ENCODE results near the gene ARL5C.

DNA sequence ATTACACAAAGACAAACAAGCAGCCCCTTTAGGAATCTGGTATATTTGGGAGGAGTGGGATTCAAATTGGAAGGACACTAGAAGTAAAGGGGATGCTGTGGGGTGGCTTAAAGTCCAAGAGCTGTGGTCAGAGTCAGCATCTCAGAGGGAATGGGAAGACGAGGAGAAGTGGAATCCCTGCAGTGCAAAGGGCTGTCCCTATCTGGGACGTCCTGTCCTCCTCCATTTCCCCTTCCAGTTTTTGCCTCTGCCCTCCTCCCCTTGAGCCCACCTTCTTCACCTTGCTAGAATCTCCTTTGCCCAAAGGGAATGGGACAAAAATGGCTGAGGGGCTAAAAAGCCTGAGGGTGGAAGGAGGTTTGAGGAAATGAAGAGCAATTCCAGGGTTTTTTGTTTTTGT lies 10.3 kb downstream of the ARL5C start:
- TF ChIP-seq EGR1 (IDR thresholded peaks at IDR 0.05) (no peak), TCF12 (IDR thresholded peaks at IDR 0.05; ENCODE audit: low read depth) (no peak), TEAD4 (IDR thresholded peaks at IDR 0.05) (no peak), TAF1 (IDR thresholded peaks at IDR 0.05; ENCODE audit: low read depth) (no peak), RAD21 (IDR thresholded peaks at IDR 0.05; ENCODE audit: low read depth) (no peak), YY1 (IDR thresholded peaks at IDR 0.05; ENCODE audit: low read depth) (no peak), CEBPB (IDR thresholded peaks at IDR 0.05) (no peak), NFIC (IDR thresholded peaks at IDR 0.05) (no peak), FOXM1 (IDR thresholded peaks at IDR 0.05; ENCODE audit: borderline replicate concordance, low read depth) (no peak), EP300 (IDR thresholded peaks at IDR 0.05; ENCODE audit: borderline replicate concordance) (no peak), ZBTB7A (IDR thresholded peaks at IDR 0.05; ENCODE audit: low read depth) (no peak)
- TF ChIP-seq, protein P1, sequence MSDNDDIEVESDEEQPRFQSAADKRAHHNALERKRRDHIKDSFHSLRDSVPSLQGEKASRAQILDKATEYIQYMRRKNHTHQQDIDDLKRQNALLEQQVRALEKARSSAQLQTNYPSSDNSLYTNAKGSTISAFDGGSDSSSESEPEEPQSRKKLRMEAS (IDR thresholded peaks at IDR 0.05), result no peak
- TF ChIP-seq, protein P2, sequence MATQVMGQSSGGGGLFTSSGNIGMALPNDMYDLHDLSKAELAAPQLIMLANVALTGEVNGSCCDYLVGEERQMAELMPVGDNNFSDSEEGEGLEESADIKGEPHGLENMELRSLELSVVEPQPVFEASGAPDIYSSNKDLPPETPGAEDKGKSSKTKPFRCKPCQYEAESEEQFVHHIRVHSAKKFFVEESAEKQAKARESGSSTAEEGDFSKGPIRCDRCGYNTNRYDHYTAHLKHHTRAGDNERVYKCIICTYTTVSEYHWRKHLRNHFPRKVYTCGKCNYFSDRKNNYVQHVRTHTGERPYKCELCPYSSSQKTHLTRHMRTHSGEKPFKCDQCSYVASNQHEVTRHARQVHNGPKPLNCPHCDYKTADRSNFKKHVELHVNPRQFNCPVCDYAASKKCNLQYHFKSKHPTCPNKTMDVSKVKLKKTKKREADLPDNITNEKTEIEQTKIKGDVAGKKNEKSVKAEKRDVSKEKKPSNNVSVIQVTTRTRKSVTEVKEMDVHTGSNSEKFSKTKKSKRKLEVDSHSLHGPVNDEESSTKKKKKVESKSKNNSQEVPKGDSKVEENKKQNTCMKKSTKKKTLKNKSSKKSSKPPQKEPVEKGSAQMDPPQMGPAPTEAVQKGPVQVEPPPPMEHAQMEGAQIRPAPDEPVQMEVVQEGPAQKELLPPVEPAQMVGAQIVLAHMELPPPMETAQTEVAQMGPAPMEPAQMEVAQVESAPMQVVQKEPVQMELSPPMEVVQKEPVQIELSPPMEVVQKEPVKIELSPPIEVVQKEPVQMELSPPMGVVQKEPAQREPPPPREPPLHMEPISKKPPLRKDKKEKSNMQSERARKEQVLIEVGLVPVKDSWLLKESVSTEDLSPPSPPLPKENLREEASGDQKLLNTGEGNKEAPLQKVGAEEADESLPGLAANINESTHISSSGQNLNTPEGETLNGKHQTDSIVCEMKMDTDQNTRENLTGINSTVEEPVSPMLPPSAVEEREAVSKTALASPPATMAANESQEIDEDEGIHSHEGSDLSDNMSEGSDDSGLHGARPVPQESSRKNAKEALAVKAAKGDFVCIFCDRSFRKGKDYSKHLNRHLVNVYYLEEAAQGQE (IDR thresholded peaks at IDR 0.05; ENCODE audit: low read depth), result no peak
- TF ChIP-seq, protein P3, sequence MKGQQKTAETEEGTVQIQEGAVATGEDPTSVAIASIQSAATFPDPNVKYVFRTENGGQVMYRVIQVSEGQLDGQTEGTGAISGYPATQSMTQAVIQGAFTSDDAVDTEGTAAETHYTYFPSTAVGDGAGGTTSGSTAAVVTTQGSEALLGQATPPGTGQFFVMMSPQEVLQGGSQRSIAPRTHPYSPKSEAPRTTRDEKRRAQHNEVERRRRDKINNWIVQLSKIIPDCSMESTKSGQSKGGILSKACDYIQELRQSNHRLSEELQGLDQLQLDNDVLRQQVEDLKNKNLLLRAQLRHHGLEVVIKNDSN (IDR thresholded peaks at IDR 0.05), result no peak

Data from Ishikawa (cell line).